Activated gamma-delta T cell treated with Interleukin-2 at 50 U/mL for 16 hours (primary cell): ENCODE measurements around the gene SARNP.
A peak's percentile ranks its signal among the peaks of the same experiment; 100 is the strongest.
"Not testable (repeated sequence)": the region's sequence is repeated elsewhere in the genome, so short reads cannot be mapped to it uniquely, and the experiment has no call there.

Experiments used
- DNase-seq: peaks from one replicate; pipeline ENCODE4 v3.0.0-alpha.2; 2020

Gene SARNP, protein sequence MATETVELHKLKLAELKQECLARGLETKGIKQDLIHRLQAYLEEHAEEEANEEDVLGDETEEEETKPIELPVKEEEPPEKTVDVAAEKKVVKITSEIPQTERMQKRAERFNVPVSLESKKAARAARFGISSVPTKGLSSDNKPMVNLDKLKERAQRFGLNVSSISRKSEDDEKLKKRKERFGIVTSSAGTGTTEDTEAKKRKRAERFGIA

DNA sequence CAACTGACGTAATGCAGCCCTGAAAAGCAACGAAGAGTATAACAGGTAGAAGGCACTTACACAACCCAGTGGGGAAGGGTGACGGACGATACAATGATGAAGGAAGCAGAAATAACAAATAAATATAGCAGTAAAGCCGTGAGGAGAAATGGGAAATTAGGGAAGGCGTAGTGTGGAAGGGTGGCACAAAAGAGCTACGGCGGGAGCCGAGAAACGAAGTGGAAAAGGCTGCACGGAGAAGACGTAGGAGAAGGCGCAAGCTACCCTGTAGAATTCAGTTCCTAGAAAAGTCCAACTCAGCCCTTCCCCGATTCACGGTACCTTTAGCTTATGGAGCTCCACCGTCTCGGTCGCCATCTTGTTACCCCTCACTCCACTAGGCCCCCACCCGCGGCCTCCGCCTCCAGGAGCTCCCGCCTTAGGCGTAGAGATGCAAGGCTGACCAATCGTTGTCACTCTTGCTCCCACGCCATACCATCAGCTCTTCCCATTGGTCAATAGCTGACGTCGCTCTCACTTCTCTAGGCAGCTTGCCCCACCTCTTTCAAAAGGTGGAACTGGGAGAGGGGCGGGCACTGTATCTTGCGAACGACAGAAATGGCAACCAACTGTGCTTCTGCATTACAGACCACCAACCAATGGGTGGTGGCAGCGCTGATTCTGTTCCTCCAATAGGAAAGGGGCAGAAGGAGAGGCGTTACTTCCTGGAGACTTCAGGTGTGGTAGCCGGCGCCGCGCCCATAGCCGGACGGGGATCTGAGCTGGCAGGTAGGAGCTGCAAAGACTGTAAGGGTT, at the start of gene SARNP, which contains the start of gene ORMDL2:
Gene SARNP, minus strand, starts transcription at position 380 of the 795 bp plus-strand sequence. Its CDS starts 23 bp downstream, at position 357.
Gene ORMDL2, plus strand, starts transcription at position 697 of the 795 bp plus-strand sequence. CDS start 959 bp downstream, outside the sequence.
- peak; percentile 96 for DNase-seq

DNA sequence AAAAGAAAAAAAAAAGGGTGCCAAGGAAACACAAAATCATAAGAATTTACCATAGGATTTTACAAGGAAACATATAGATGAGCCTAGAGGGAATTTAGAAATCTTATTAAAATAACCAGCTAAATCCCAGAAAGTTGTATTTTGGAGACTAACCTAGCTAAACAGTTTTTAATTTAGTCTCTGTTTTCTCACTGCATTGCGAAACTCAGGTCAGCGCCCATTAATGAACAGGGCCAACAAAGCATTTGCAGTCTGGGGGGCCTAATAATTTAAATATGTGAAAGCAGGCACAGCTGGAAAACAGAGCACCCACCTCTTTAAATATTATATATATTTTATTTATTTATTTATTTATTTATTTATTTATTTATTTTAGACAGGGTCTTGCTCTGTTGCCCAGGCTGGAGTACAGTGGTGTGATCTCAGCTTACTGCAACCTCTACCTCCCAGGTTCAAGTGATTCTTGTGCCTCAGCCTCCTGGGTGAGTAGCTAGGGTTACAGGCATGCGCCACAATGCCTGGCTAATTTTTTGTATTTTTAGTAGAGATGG, 49.0 kb upstream of the SARNP start:
- DNase-seq = not testable (repeated sequence)

DNA sequence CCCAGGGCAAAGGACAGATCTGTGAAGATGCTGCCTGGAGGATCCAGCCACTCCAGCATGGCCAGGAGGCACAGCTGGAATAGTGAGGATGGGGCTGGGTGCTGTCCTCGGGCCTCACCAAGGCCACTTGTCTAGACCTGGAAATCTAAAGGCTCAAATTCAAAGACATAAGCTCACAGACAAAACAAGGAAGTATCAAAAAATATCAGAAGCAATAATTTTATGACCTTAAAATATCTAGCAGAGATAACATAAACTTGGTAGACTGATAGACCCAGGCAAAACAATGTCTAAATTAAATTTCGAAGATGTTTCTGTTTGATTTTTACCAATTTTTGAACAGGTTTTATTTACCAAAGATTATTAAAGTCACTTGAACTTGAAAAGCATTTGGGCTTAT, 47.8 kb upstream of the SARNP start:
- DNase-seq = no peak

DNA sequence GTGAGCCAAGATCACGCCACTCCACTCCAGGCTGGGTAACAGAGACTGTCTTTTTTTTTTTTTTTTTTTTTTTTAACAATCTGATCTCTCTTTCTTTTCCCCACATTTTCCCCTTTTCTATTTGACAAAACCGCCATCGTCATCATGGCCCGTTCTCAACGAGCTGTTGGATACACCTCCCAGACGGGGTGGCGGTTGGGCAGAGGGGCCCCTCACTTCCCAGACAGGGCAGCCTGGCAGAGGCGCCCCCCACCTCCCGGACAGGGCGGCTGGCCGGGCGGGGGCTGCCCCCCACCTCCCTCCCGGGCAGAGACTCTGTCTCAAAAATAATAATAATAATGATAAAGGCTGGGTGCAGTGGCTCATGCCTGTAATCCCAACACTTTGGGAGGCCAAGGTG, 45.4 kb upstream of the SARNP start:
- DNase-seq = not testable (repeated sequence)

DNA sequence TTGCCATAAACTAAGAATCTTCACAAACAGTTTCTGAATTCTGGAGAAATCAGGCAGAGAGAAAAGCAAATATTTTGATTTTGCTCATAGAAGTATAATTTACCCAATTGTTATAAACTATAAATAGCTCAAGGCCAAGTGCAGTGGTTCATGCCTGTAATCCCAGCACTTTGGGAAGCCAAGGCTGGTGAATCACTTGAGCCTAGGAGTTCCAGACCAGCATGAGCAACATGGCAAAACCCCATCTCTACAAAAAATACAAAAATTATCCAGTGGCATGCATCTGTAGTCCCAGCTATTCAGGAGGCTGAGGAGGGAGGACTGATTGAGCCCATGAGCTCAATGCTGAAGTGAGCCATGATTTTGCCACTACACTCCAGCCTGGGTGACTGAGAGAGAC, 44.8 kb upstream of the SARNP start:
- DNase-seq = no peak

DNA sequence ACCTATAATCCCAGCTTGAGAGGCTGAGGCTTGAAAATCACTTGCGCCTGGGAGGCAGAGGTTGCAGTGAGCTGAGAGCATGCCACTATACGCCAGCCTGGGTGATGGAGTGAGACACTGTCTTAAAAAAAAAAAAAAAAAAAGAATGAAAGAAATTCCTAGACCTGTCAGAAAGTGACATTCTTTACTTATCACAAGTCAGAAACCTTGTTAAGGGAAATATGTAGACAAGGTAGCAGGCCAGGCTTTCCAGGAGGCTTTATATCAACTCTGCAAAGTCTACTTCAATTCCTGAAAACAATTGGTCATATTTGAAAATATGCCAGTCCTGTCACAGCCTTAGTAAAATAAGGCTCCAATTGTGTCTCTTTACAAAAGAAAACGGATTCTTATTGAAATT, 44.3 kb upstream of the SARNP start:
- DNase-seq = no peak

DNA sequence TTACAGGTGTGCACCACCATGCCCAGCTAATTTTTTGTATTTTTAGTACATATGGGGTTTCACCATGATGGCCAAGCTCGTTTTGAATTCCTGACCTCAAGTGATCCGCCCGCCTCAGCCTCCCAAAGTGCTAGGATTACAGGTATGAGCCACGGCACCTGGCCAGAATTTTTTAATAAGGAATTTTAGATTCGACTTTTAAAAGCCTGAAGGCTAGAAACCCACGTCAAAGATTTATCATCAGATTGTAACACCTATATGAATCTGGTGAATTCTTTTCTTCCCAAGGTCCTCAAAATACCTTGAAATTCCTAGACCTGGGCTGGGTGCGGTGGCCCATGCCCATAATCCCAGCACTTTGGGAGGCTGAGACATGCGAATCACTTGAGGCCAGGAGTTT, 43.9 kb upstream of the SARNP start:
- no peak for DNase-seq

DNA sequence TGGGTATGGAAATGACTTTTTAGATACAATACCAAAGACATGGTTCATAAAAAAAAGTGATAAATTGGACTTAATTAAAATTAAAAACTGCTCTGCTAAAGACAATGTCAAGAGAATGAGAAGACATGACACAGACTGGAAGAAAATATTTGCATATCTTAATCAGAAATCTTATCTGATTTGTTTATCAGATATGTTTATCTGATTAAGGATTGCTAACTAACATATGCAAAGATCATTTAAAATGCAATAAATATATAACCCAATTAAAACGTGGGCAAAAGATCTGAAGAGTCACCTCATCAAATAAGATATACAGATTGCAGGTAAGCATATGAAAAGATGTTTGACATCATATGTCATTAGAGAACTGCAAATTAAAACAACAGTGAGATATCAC, 35.2 kb upstream of the SARNP start:
- DNase-seq = no peak

DNA sequence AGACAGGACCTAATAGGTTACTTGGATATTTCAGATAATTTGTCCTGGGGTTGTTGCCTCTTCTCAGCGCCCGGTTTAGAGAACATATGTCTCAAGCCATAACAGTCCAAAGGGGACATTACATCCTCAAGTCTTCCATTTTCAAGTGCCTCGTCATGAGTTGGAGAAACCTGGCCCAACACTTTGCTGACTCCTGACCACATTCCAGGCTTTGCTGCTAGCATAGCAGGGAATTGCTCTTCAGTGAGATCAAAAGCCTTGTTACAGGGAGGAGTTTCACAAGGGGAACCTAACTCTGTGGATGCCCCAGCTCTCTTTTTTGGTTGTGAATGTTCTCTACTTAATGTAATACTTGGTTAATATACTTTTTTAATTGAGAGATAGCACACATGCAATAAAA, 33.4 kb upstream of the SARNP start:
- no peak for DNase-seq

DNA sequence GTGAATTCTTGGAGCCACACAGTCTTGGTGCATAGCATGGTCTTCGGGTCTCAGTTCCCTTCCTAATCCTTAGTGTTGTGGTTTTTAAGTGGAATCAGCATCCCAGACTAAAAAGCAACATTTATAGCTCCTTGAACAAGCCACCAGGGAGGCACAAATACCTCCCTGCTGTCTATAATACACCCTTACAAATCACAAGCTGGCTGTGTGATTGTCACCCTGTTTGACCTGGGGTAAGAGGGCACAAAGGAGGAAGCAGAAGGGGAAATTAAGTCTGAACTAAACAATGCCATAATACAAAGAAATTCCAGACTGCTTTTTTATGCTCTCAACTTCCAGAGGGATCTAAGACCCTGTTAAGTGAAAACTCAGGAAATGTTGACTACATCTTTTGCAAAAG, 32.9 kb upstream of the SARNP start:
- no peak for DNase-seq

DNA sequence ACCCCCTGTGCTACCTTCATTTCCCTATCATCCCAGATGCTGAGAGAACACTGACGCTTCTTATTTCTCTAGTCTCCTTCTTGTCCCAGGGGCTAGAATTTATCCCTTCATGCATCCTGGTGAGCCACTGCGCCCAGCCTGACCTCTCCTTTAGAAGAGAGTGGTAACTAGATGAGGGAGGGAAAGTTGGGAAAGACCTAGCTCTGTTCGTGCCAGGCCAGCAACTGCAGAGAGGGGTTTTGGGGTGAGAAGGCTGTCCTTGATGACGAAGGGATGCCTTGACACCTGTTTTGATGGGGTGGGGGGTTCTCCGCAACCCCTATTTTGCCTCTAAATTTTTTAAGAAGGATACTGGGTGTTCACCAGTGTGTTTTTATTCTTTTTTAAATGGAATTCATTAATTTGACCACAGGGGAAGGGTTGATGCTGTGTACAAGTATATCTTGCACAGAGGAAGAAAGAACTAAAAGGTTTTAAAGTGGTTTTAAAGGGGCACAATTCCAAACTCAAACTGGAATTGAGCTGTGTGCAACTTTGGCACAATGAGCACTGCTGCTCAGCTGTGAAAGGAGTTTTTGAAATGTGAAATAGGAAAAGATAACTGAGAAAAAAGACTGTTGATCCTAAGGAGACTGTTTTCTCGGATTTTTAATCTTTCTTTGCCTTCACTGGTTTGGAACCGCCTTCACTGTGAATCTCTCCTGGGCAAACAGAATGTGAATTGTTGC, 32.3 kb upstream of the SARNP start:
- DNase-seq = no peak

DNA sequence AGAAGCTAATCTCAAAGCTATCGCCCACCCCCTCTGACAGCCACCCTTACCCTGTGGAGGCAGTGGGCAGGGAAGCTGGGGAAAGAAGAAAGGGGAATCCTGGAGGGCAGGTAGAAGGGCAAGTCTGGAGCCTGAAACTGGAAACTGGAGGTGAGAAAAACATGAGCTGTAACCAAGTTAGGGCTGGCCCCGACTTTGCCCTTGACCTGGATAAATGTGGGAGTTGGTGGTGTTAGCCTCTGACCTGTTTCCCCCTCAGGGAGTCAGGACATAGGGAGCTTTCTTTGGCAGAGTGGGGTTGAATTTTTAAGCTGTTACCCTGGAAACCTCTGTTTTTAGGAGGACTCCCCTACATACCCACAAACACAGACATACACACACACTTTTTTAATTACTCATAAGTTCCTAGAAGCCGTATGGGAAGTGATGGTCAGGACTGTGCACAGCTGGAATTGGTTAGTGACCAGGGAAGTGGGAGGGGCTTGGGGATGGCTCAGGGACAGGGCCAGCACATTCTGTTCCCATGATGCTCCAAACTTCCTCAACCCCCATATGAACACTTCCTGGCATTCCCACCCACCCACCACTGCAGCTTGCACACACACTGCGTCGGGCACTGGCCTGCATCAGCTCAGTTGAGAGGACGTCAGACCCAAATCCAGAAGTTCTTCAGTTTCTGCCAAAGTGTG, 30.2 kb upstream of the SARNP start:
- no peak for DNase-seq

DNA sequence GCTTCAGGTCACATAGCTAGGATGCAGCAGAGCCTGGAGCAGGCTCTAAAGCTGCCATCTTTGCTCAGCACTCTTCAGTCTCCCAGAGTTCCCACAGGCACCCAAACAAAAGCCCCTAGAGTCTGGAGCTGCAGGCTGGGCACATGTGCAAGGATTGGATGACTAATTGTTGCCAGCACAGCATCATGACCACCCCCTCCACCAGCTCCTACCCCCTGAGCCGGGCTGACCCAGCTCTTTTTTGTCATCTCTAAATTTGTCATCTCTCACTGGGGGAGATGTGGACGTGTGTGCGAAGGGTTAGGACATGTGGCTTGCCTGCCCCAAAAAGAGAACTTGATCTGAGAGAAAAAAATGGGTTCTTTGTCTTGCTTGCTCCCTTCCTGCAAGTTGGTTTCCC, 29.5 kb upstream of the SARNP start:
- no peak for DNase-seq

DNA sequence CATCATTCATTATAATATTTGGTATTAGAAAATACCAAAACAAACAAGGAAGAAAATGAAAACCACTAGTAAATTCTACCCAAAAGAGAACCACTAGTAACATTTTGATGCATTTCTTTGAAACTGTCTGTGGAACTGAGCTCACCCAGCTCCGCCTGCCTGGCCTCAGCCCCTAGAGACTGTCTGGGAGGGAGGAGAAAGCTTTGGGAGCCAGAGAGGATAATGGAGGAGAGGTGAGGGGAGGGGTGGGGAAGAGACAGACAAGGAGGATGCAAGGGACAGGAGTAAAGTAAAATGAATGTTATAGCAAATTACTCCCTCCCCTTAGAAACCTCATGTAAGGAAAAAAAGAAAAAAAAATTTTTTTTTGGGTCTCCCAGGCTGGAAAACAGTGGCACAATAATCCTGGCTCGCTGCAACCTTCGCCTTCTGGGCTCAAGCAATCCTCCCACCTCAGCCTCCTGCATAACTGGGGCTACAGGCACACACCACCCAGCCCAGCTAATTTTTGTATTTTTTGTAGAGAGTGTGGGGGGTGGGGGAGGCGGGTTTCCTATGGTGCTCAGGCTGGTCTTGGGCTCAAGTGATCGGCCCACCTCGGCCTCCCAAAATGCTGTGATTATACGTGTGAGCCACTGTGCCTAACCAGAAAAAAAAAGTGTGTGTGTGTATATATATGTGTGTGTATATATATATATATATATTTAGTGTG, 28.4 kb upstream of the SARNP start:
- no peak for DNase-seq

DNA sequence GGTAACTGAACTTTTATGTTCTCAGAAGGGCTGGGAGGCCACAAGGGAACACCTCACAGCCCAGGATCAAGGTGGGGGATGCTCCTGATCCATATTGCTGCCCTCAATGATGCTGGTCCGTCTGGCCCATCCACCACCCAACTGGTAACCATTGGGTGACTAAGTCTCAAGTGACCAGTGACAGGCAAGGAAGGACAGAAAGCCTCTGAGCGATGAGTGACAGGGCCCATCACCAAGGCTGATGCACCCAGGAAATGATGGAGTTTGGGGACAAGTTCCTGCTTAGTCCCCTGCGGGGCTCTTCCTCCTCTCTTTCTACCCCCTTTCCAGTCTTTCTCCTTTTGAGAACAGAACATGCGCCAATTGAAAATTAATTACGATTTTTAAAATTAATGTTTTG, 27.8 kb upstream of the SARNP start:
- no peak for DNase-seq

DNA sequence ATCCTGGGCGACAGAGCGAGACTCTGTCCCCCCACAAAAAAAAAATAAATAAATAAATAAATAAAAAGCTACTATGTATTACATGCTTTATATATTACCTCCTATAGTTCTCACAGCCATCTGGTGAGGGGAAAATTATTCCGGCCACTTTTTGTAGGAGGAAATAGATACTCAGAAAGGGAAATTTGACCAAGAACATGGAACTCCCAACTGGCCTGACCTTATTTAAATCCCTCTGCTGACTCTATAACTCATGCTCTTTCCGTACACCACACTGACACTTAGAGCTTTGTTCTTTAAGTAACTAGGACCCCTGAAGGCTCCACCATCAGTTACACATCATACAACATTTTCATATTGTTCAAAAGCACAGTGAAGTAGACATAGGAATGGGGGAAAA, 27.4 kb upstream of the SARNP start:
- DNase-seq = no peak

DNA sequence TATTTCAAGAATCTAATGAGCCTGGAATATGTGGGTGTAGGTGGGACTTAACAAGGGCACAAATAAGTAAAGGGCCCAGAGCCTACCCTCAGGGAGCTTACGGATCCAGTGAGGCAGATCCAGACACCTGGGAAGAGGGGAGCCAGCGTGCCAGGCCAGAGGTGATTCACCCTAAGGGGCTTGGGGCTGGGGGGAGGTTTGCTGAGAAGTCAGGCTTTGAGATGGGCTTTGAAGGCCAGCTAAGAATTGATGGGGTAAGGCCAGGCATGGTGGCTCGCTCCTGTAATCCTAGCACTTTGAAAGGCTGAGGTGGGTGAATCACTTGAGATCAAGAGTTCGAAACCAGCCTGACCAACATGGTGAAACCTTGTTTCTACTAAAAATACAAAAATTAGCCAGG, 25.9 kb upstream of the SARNP start:
- no peak for DNase-seq

DNA sequence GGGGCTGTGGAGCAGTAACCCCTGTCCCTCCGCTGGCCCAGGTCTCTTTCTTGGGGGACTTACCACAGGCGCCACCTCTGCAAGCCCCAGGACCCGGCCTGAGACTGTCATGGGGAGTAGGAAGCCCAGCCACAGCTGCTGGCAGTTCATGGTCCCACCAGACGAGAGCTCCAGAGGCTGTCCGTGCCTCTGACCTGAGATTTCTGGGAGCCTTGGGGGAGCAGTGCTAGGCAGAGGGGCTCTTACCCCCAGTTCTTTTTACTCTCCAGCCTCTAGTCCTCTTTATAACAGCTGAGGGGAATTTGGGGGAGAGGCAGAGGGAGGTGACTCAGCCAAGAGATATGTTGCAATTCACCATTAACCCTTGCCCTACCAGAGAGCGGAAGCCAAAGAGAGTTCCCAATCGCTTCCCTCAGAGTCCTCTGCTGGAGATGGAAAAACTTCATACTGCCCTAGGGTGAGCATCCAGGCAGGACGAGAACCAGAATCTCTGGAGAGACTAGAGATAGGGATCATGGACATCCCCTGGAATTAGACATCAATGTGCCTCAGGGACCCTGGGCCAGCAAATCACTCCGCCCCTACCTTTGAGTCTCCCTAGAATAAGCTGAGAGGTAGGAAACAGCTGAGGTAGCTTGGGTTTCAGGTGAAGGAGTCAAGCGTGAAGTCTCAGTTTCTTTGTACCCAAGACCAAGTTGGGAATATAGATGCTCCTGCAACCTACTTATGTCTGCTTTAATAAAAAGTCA, 25.3 kb upstream of the SARNP start, which contains the start of gene MMP19:
Gene MMP19, minus strand, starts transcription at position 256 of the 749 bp plus-strand sequence. Its CDS starts 106 bp downstream, at position 150.
- DNase-seq = no peak

DNA sequence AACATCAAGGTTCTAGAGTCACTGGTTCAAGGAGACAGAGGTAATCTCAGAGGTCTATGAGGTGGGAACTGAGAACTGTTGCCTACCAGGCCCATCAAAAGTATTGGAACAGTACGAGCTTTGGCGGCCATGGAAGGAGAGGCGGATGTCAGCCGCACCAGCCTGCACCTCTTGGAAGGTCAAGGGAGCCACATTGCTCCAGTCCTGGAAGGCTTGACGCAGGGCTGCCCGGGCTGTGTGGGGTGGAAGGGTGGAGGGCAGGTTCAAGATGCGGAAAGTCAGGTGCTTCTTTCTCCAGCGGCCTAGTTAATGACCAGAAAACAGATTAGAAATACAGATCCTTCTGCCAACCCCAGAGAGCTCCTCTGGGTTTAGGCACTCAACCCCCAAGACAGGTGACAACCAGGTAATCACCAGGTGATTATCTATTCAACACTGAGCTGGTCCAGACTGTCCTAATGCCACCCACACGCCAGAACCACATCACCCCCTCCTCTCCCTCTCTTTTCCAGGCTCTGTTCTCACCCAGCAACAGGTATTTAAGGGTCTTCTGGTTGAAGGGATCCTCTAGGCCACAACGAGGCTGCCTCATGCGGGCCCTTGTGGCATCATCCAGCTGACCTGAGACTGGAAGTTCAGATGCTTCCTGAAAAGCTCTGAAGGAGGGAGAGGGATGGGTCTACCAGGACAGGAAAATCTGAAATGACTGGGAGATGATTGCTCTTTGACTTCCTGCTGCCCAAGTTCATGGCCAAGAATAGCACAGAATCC, 23.2 kb upstream of the SARNP start:
- no peak for DNase-seq

DNA sequence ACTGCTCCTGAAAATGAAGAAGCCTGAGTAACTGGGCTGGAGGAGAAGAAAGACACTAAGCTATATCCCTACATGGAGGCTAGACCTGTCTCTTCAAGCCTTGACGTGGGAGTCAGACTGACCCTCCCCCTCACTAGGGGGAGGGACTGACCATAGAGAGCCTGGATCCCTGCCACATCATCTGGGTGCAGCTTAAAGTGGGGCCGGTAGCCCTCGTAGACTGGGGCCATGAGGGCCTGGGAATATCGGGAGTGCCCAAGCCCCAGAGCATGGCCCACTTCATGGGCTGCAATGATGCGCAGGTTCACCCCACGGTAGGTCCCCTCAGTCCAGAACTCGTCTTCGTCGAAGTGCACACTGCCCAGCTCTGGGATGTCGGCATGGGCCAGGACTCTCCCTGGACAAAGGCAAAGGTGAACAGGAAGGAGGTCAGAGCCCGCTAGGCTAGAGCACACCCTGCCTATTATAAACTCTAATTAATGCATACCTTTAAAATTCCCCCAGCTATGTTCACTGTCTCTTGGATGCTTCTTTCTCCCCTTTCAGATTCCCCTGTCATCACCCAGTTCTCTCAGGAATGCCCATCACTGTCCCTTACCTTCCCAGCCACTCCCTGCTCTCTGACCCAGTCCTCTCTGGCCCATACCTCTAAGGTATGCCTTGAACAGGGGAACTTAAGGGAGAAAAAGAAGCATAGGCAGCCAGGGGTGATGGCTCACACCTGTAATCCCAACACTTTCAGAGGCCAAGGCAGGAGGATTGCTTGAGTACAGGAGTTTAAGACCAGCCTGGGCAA, 22.0 kb upstream of the SARNP start:
- DNase-seq = no peak
